ENCODE measurements around the gene LRRFIP1.

GRCh38 chr2:237657063-237657462 lies 29.7 kb downstream of the LRRFIP1 start:
- TF ChIP-seq EZH2 (IDR thresholded peaks at IDR 0.05; ENCODE audit: borderline replicate concordance, low read depth, low read length, severe bottlenecking), result no peak
- no peak for TF ChIP-seq CTCF (IDR thresholded peaks at IDR 0.05; ENCODE audit: extremely low read depth in 1 of 2, insufficient read depth in 1 of 2, low read depth in 1 of 2, low read length in 2 of 2)

Measured in endothelial cell of umbilical vein (primary cell).